ENCODE data around the gene CX3CR1.

GRCh38 chr3:39294446-39295183, 14.8 kb upstream of the CX3CR1 start:
- TF ChIP-seq CTCF (IDR thresholded peaks at IDR 0.05; ENCODE audit: insufficient read depth, low read length, poor library complexity, severe bottlenecking), result no peak
- TF ChIP-seq EZH2phosphoT487 (conservative IDR thresholded peaks at IDR 0.05; ENCODE audit: low read length), result no peak

All from SU-DHL-6 (cell line).